GM23338 (cell line): Measurements from ENCODE around the gene OR11L1. TPM values are rescaled to one million over a fixed set of nuclear protein-coding genes. Genes with fewer than 3 reads are reported as not detected.

Source experiments
- ATAC-seq: fragments of 200-7000 bp; cut with Tn5 transposase; 3 replicates; pipeline ENCODE4 v1.9.1; 2020
- DNase-seq: peaks from one replicate; pipeline ENCODE4 v3.0.0-alpha.2; 2015; ENCODE audit warnings: low spot score
- H2AFZ ChIP-seq: fragments of 200-600 bp; sonication (generic); 2 replicates; pipeline ENCODE4 v1.8.0; 2016; ENCODE audit warnings: antibody characterized with exemption, mild to moderate bottlenecking, moderate library complexity
- H3F3A ChIP-seq: fragments of 200-600 bp; sonication (generic); replicated peaks from 2 replicates; pipeline ENCODE4 v1.8.0; 2017; ENCODE audit warnings: antibody characterized with exemption, mixed run types, low read depth
- H3K27ac ChIP-seq: fragments of 200-600 bp; sonication (generic); 2 replicates; pipeline ENCODE4 v1.6.1; 2016; ENCODE audit warnings: low read depth
- H3K27me3 ChIP-seq: fragments of 200-600 bp; sonication (generic); 2 replicates; pipeline ENCODE4 v1.8.0; 2016; ENCODE audit warnings: mild to moderate bottlenecking, mixed run types, moderate library complexity; ENCODE audit not compliant: insufficient read depth
- H3K36me3 ChIP-seq: fragments of 200-600 bp; sonication (generic); 2 replicates; pipeline ENCODE4 v1.8.0; 2016; ENCODE audit warnings: mild to moderate bottlenecking; ENCODE audit not compliant: insufficient read depth
- H3K4me1 ChIP-seq: fragments of 200-600 bp; sonication (generic); 2 replicates; pipeline ENCODE4 v1.8.0; 2016; ENCODE audit warnings: mild to moderate bottlenecking, moderate library complexity; ENCODE audit not compliant: insufficient read depth
- H3K4me2 ChIP-seq: fragments of 200-600 bp; sonication (generic); 2 replicates; pipeline ENCODE4 v1.7.1; 2017; ENCODE audit warnings: mixed run types
- H3K4me3 ChIP-seq: fragments of 200-600 bp; sonication (generic); 2 replicates; pipeline ENCODE4 v1.6.1; 2016; ENCODE audit warnings: mixed run types
- H3K79me2 ChIP-seq: fragments of 200-600 bp; sonication (generic); replicated peaks from 2 replicates; pipeline ENCODE4 v1.8.0; 2017; ENCODE audit warnings: mild to moderate bottlenecking; ENCODE audit not compliant: insufficient read depth
- H3K9me2 ChIP-seq: fragments of 200-600 bp; sonication (generic); 2 replicates; pipeline ENCODE4 v1.8.0; 2017; ENCODE audit not compliant: insufficient read depth
- H4K20me1 ChIP-seq: fragments of 200-600 bp; sonication (generic); replicated peaks from 2 replicates; pipeline ENCODE4 v1.8.0; 2017; ENCODE audit warnings: mild to moderate bottlenecking; ENCODE audit not compliant: insufficient read depth
- H3K27ac Mint-ChIP-seq: 2 replicates; pipeline ENCODE4 v1.8.0; 2020; ENCODE audit warnings: inconsistent platforms, mild to moderate bottlenecking, moderate library complexity, mixed read lengths
- H3K27me3 Mint-ChIP-seq: 3 replicates; pipeline ENCODE4 v1.8.0; 2022; ENCODE audit warnings: low read depth, mild to moderate bottlenecking, moderate library complexity, mixed read lengths, inconsistent platforms; ENCODE audit not compliant: insufficient read depth, poor library complexity
- H3K36me3 Mint-ChIP-seq: 3 replicates; pipeline ENCODE4 v1.8.0; 2021; ENCODE audit warnings: low read depth, mild to moderate bottlenecking, inconsistent platforms, moderate library complexity, mixed read lengths
- H3K4me1 Mint-ChIP-seq: 3 replicates; pipeline ENCODE4 v1.8.0; 2020; ENCODE audit warnings: mild to moderate bottlenecking, inconsistent platforms, mixed read lengths
- H3K4me3 Mint-ChIP-seq: 3 replicates; pipeline ENCODE4 v1.8.0; 2021; ENCODE audit warnings: moderate library complexity, mild to moderate bottlenecking, inconsistent platforms, mixed read lengths
- H3K9me3 Mint-ChIP-seq: 3 replicates; pipeline ENCODE4 v1.8.0; 2020; ENCODE audit warnings: moderate library complexity, mild to moderate bottlenecking, inconsistent platforms, mixed read lengths
- CTCF ChIP-seq, 2 experiments: fragments of 200-600 bp in 1 of 2; sonication (generic) in 1 of 2; conservative IDR thresholded peaks; 2 replicates each; pipeline versions ENCODE4 v1.5.1 to v1.6.1; 2016 to 2017; ENCODE audit warnings: antibody characterized with exemption in 2 of 2, low read depth in 2 of 2, mild to moderate bottlenecking in 2 of 2, moderate library complexity in 1 of 2
- EZH2 ChIP-seq: fragments of 200-600 bp; sonication (generic); IDR thresholded peaks from one replicate; pipeline ENCODE4 v1.8.0; 2017; ENCODE audit warnings: antibody characterized with exemption, mild to moderate bottlenecking, low read depth; ENCODE audit not compliant: unreplicated experiment
- EZH2phosphoT487 ChIP-seq: fragments of 200-600 bp; sonication (generic); IDR thresholded peaks from one replicate; pipeline ENCODE4 v1.8.1; 2018; ENCODE audit warnings: antibody characterized with exemption; ENCODE audit not compliant: unreplicated experiment
- NANOG ChIP-seq: IDR thresholded peaks from 2 replicates; pipeline ENCODE4 v1.6.1; 2016; ENCODE audit warnings: antibody characterized with exemption, borderline replicate concordance
- POLR2AphosphoS5 ChIP-seq: IDR thresholded peaks from 2 replicates; pipeline ENCODE4 v1.6.1; 2016; ENCODE audit warnings: antibody characterized with exemption, low read depth
- REST ChIP-seq: IDR thresholded peaks from one replicate; pipeline ENCODE4 v1.6.1; 2018; ENCODE audit warnings: antibody characterized with exemption; ENCODE audit not compliant: unreplicated experiment
- STAT1 ChIP-seq: IDR thresholded peaks from one replicate; pipeline ENCODE4 v1.6.1; 2016; ENCODE audit warnings: antibody characterized with exemption; ENCODE audit not compliant: unreplicated experiment
- ZNF331 ChIP-seq: fragments of 250-450 bp; sonication (Bioruptor Pico); IDR thresholded peaks from 2 replicates; pipeline ENCODE4 v1.5.0; 2020; ENCODE audit warnings: low read depth, mild to moderate bottlenecking, moderate library complexity
- ZNF462 ChIP-seq: fragments of 250-450 bp; sonication (Bioruptor Pico); IDR thresholded peaks from 2 replicates; pipeline ENCODE4 v1.5.0; 2020; ENCODE audit warnings: mild to moderate bottlenecking, moderate library complexity
- polyA plus RNA-seq: library from polyadenylated mRNA; unstranded; fragments of >200 nt; fragmentation: Nextera tagmentation; extraction: Ambion mirVana; gene quantifications from 2 replicates; pipeline ENCODE4 v1.2.1, GENCODE V29; 2016
- total RNA-seq: library from RNA; depleted of rRNA; stranded (reverse); fragments of >200 nt; shearing (Covaris generic); gene quantifications from 2 replicates; pipeline ENCODE4 v1.2.3, GENCODE V29; 2014

The OR11L1 gene
- total and polyA plus RNA-seq, 2 experiments from 2014 or later, result not detected

- no peak for TF ChIP-seq EZH2phosphoT487
- no peak for TF ChIP-seq CTCF (conservative IDR thresholded peaks at IDR 0.05; ENCODE audit: low read depth in 2 of 2)
- TF ChIP-seq ZNF462 (CRISPR knock-in tag), result no peak
- TF ChIP-seq NANOG, result no peak
- TF ChIP-seq ZNF331 (CRISPR knock-in tag), result no peak
- TF ChIP-seq REST, result no peak
- TF ChIP-seq STAT1, result no peak
- no peak for TF ChIP-seq POLR2AphosphoS5
- TF ChIP-seq EZH2, result no peak
- H3K9me2 ChIP-seq, result no peaks in the 10 kb centered on the region
- no peaks in the 10 kb centered on the region for H3K79me2 ChIP-seq
- H2AFZ ChIP-seq, result peak overlapping the region; percentile 99
- no peaks in the 10 kb centered on the region for H3K36me3 ChIP-seq
- no peak overlapping the region for H3K4me3 ChIP-seq
- ATAC-seq, result no peak
- Mint-ChIP-seq H3K9me3 (peaks cover 45% of the 10 kb centered on the region), H3K36me3 (peaks cover 5% of the 10 kb centered on the region; the same call in 2 of the 3 replicates), H3K27ac (no peak overlapping the region), H3K27me3 (peaks cover 4% of the 10 kb centered on the region), H3K4me3 (no peak overlapping the region), H3K4me1 (no peaks in the 10 kb centered on the region)
- no peaks in the 10 kb centered on the region for H4K20me1 ChIP-seq
- no peak overlapping the region for H3K27ac ChIP-seq
- H3K4me2 ChIP-seq, result 0 out of 2 replicates have a peak overlapping the region, but pooled peaks have one; percentile 59
- no peak for DNase-seq
- peaks cover 20% of the 10 kb centered on the region for H3K4me1 ChIP-seq
- no peaks in the 10 kb centered on the region for H3F3A ChIP-seq
- H3K27me3 ChIP-seq, result no peaks in the 10 kb centered on the region
Measured at GRCh38 chr1:247845693-247846017, 4.0 kb upstream of the OR11L1 start.
